ENCODE results near the gene PLPP4. TPM values are rescaled to one million over a fixed set of nuclear protein-coding genes. Genes with fewer than 3 reads are reported as not detected.

Gene PLPP4
- total RNA-seq, 1 experiment from 2014 or later: not detected

GRCh38 chr10:120632942-120633341, 175.9 kb downstream of the PLPP4 start:
- H3K23ac ChIP-seq (ENCODE audit: insufficient read length, low read depth, low read length): no peak overlapping the region
- no peak overlapping the region for H3K4ac ChIP-seq (ENCODE audit: low read depth, low read length)
- no peak overlapping the region for H2BK12ac ChIP-seq (ENCODE audit: insufficient read length, low read depth, low read length)
- H3K4me1 Mint-ChIP-seq: peaks cover 41 to 47% of the 10 kb centered on the region in 2 experiments
- WGBS (ENCODE audit: extremely low coverage, insufficient read length, low lambda C conversion rate): no CpG with 5 or more reads among the region's 3 CpGs
- peaks cover 18% of the 10 kb centered on the region for H3K27me3 Mint-ChIP-seq (ENCODE audit: low read depth)
- no peaks in the 10 kb centered on the region for H3K27me3 ChIP-seq (ENCODE audit: insufficient read depth, low read length)
- no peak overlapping the region for H3K9ac ChIP-seq (ENCODE audit: extremely low read depth, insufficient read length, low read length)
- H3K79me1 ChIP-seq (ENCODE audit: insufficient read depth, low read depth, low read length, poor library complexity, severe bottlenecking): no peaks in the 10 kb centered on the region
- H3K23me2 ChIP-seq (ENCODE audit: insufficient read length, low read depth, low read length, poor library complexity, severe bottlenecking): no peaks in the 10 kb centered on the region
- no peak overlapping the region for H4K8ac ChIP-seq (replicated peaks; ENCODE audit: insufficient read length, low read depth, low read length)
- H2AFZ ChIP-seq (ENCODE audit: low read length): no peak overlapping the region
- H3K4me3 Mint-ChIP-seq: no peak overlapping the region
- H3K14ac ChIP-seq (ENCODE audit: insufficient read depth, low read length): no peak overlapping the region
- peaks cover 7 to 11% of the 10 kb centered on the region in 2 experiments for H3K9me3 Mint-ChIP-seq
- H4K20me1 ChIP-seq (ENCODE audit: control insufficient read depth, insufficient read depth, insufficient read length): no peaks in the 10 kb centered on the region
- no peak overlapping the region for H2BK5ac ChIP-seq (ENCODE audit: insufficient read length, low read length)
- no peak overlapping the region for H3K27ac Mint-ChIP-seq
- peaks cover 4% of the 10 kb centered on the region for H3K4me1 ChIP-seq (ENCODE audit: insufficient read depth, low read length)
- H4K5ac ChIP-seq (ENCODE audit: insufficient read length, low read depth, low read length): no peak overlapping the region
- no peak overlapping the region for H2BK20ac ChIP-seq (ENCODE audit: low read depth, low read length, poor library complexity, severe bottlenecking)
- no peak overlapping the region for H3K27ac ChIP-seq (ENCODE audit: insufficient read length, low read depth, low read length)
- H3K18ac ChIP-seq (ENCODE audit: insufficient read length, low read depth, low read length): no peak overlapping the region
- H2AK5ac ChIP-seq (ENCODE audit: insufficient read length, low read length): no peak overlapping the region
- no peak overlapping the region for H2BK120ac ChIP-seq (ENCODE audit: low read depth, low read length, poor library complexity, severe bottlenecking)
- TF ChIP-seq CTCF (conservative IDR thresholded peaks at IDR 0.05): no peak
- H2BK15ac ChIP-seq (ENCODE audit: low read depth, low read length): no peak overlapping the region
- H3K56ac ChIP-seq (ENCODE audit: insufficient read length, low read depth, low read length): no peak overlapping the region
- no peak overlapping the region for H3K4me2 ChIP-seq (ENCODE audit: insufficient read depth, insufficient read length, low read length)
- no peaks in the 10 kb centered on the region for H3K79me2 ChIP-seq (ENCODE audit: insufficient read depth, low read length)
- DNase-seq: no peak
- H4K91ac ChIP-seq (ENCODE audit: insufficient read length, low read depth, low read length): no peak overlapping the region
- peaks cover 2 to 15% (median 4%) of the 10 kb centered on the region in 3 experiments; a peak in 5 of 7 replicates for H3K36me3 Mint-ChIP-seq (ENCODE audit: insufficient read depth in 1 of 3, low read depth in 3 of 3)
- no peaks in the 10 kb centered on the region for H3K9me3 ChIP-seq (ENCODE audit: control insufficient read depth, low read depth, low read length)
- H3T11ph ChIP-seq (ENCODE audit: low read length): no peak overlapping the region

Data from H9 (cell line).